Measurements from ENCODE around the gene AHCYL1. TPM values are rescaled to one million over a fixed set of nuclear protein-coding genes. Genes with fewer than 3 reads are reported as not detected.

AHCYL1 gene
- total RNA-seq, 2 donors from 2014 or later, result 78.9 to 96.0 TPM

GRCh38 chr1:109976762-109977161 is 7.8 kb upstream of the AHCYL1 start:
- H3K4me3 Mint-ChIP-seq, result no peak overlapping the region
- no peak for DNase-seq
- H3K4me1 ChIP-seq (ENCODE audit: control insufficient read depth, insufficient read depth, low read length), result no peaks in the 10 kb centered on the region
- peaks cover 10% of the 10 kb centered on the region for H3K4me1 Mint-ChIP-seq
- 95 to 100% methylated on average over 4 of the region's 4 CpGs for WGBS, 2 experiments (ENCODE audit: insufficient coverage in 1 of 2, insufficient read length in 1 of 2)
- no peaks in the 10 kb centered on the region for H3K9me3 Mint-ChIP-seq
- no peak overlapping the region for H3K27ac ChIP-seq (ENCODE audit: low read depth, low read length)
- H3K27me3 Mint-ChIP-seq (ENCODE audit: insufficient read depth), result peaks cover 33% of the 10 kb centered on the region
- no peak overlapping the region for H3K4me3 ChIP-seq (ENCODE audit: low read length)
- no peaks in the 10 kb centered on the region for H3K36me3 Mint-ChIP-seq (ENCODE audit: low read depth)
- no peak overlapping the region for H3K9ac ChIP-seq (ENCODE audit: extremely low read depth, low read length, poor library complexity, severe bottlenecking)
- H3K9me3 ChIP-seq (ENCODE audit: control insufficient read depth, low read length), result no peaks in the 10 kb centered on the region
- TF ChIP-seq, protein P1, sequence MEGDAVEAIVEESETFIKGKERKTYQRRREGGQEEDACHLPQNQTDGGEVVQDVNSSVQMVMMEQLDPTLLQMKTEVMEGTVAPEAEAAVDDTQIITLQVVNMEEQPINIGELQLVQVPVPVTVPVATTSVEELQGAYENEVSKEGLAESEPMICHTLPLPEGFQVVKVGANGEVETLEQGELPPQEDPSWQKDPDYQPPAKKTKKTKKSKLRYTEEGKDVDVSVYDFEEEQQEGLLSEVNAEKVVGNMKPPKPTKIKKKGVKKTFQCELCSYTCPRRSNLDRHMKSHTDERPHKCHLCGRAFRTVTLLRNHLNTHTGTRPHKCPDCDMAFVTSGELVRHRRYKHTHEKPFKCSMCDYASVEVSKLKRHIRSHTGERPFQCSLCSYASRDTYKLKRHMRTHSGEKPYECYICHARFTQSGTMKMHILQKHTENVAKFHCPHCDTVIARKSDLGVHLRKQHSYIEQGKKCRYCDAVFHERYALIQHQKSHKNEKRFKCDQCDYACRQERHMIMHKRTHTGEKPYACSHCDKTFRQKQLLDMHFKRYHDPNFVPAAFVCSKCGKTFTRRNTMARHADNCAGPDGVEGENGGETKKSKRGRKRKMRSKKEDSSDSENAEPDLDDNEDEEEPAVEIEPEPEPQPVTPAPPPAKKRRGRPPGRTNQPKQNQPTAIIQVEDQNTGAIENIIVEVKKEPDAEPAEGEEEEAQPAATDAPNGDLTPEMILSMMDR (conservative IDR thresholded peaks at IDR 0.05), result no peak
- no peaks in the 10 kb centered on the region for H3K36me3 ChIP-seq (ENCODE audit: control insufficient read depth, insufficient read depth, low read length)
- no peaks in the 10 kb centered on the region for H3K27me3 ChIP-seq (ENCODE audit: control insufficient read depth, insufficient read depth, low read length, poor library complexity, severe bottlenecking)
- H3K27ac Mint-ChIP-seq, result no peak overlapping the region

GRCh38 chr1:109977225-109977624 is 7.3 kb upstream of the AHCYL1 start:
- no peak overlapping the region for H3K9ac ChIP-seq (ENCODE audit: extremely low read depth, low read length, poor library complexity, severe bottlenecking)
- 92 to 100% methylated on average over 6 to 8 of the region's 8 CpGs for WGBS, 2 experiments (ENCODE audit: insufficient coverage in 1 of 2, insufficient read length in 1 of 2)
- H3K27me3 ChIP-seq (ENCODE audit: control insufficient read depth, insufficient read depth, low read length, poor library complexity, severe bottlenecking), result no peaks in the 10 kb centered on the region
- H3K36me3 ChIP-seq (ENCODE audit: control insufficient read depth, insufficient read depth, low read length), result no peaks in the 10 kb centered on the region
- no peak for DNase-seq
- Mint-ChIP-seq H3K4me3 (no peak overlapping the region), H3K36me3 (ENCODE audit: low read depth) (no peaks in the 10 kb centered on the region), H3K4me1 (peaks cover 10% of the 10 kb centered on the region), H3K9me3 (no peaks in the 10 kb centered on the region), H3K27me3 (ENCODE audit: insufficient read depth) (peaks cover 36% of the 10 kb centered on the region), H3K27ac (no peak overlapping the region)
- no peak overlapping the region for H3K4me3 ChIP-seq (ENCODE audit: low read length)
- no peak overlapping the region for H3K27ac ChIP-seq (ENCODE audit: low read depth, low read length)
- TF ChIP-seq, protein P1 (conservative IDR thresholded peaks at IDR 0.05), result no peak
- no peaks in the 10 kb centered on the region for H3K9me3 ChIP-seq (ENCODE audit: control insufficient read depth, low read length)
- no peaks in the 10 kb centered on the region for H3K4me1 ChIP-seq (ENCODE audit: control insufficient read depth, insufficient read depth, low read length)

DNA sequence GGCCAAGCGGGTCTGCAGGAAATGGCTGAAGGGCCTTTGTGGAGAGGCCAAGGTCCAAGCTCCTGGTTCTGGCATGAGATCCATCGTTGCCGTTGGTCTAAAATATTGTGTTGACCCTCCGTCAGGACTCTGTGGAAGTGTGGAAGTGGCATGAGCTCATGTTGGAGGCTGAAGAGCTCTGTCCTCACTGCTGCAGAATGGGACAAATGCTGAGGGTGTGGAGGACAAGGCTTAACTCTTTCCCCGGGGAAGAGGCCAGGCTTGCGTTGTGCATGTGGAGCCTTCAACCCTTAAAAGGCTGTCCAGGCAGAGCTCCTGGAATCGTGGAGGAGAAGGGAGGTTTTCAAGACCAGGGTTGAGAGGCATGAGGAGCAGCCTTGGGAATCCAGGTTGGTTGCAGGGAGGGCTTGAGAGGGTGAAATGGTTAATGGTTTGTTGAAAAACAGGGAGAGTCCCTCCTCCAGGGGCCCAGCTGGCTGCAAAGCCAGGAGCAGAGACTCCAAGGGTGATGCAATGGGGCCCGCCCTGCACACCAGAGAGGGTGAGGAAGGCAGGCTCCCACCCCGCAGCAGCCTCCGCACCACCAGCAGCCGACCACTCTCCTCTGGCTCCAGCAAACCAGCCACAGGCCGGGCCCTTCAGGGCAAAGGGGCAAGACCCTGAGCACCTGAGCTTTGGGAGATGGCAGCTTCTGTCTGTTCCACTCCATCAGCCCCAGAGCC is 6.7 kb upstream of the AHCYL1 start:
- H3K9ac ChIP-seq (ENCODE audit: extremely low read depth, low read length, poor library complexity, severe bottlenecking), result no peak overlapping the region
- no peak overlapping the region for H3K27ac ChIP-seq (ENCODE audit: low read depth, low read length)
- H3K36me3 ChIP-seq (ENCODE audit: control insufficient read depth, insufficient read depth, low read length), result no peaks in the 10 kb centered on the region
- no peaks in the 10 kb centered on the region for H3K9me3 ChIP-seq (ENCODE audit: control insufficient read depth, low read length)
- TF ChIP-seq, protein P1 (conservative IDR thresholded peaks at IDR 0.05), result no peak
- Mint-ChIP-seq H3K4me3 (no peak overlapping the region), H3K36me3 (ENCODE audit: low read depth) (no peaks in the 10 kb centered on the region), H3K27me3 (ENCODE audit: insufficient read depth) (peaks cover 35% of the 10 kb centered on the region), H3K27ac (no peak overlapping the region), H3K9me3 (no peaks in the 10 kb centered on the region), H3K4me1 (peaks cover 10% of the 10 kb centered on the region)
- no peak overlapping the region for H3K4me3 ChIP-seq (ENCODE audit: low read length)
- WGBS, 2 experiments (ENCODE audit: insufficient coverage in 1 of 2, insufficient read length in 1 of 2), result 93 to 97% methylated on average over 7 to 12 of the region's 12 CpGs
- H3K27me3 ChIP-seq (ENCODE audit: control insufficient read depth, insufficient read depth, low read length, poor library complexity, severe bottlenecking), result no peaks in the 10 kb centered on the region
- no peak for DNase-seq
- no peaks in the 10 kb centered on the region for H3K4me1 ChIP-seq (ENCODE audit: control insufficient read depth, insufficient read depth, low read length)

Data from endodermal cell (in vitro differentiated cells).